ENCODE measurements around the gene MPG.

The MPG gene

DNA sequence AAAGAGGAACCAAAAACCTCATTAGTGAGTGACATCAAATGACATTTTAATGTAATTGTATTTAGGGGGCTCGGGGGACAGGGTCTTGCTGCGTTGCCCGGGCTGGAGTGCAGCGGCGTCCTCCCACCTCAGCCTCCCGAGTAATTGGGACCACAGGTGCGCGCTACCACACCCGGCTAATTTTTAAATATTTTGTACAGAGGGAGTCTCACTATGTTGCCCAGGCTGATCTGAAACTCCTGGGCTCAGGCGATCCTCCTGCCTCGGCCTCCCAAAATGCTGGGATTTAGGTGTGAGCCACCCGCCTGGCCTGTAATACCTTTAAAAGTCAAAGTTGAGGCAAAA, 23.8 kb upstream of the MPG start:
- Histone ChIP-seq H3K4me3 (ENCODE audit: low read length) (peak overlapping the region; percentile 60), H3K4me1 (ENCODE audit: control insufficient read depth, insufficient read depth, low read length) (peaks cover 14% of the 10 kb centered on the region), H3K9me3 (ENCODE audit: control insufficient read depth, low read length) (no peaks in the 10 kb centered on the region), H3K27me3 (ENCODE audit: control insufficient read depth, insufficient read depth, low read length) (no peaks in the 10 kb centered on the region), H3K36me3 (ENCODE audit: control insufficient read depth, insufficient read depth, low read length) (peaks cover 13% of the 10 kb centered on the region), H3K9ac (ENCODE audit: low read length) (peak overlapping the region; percentile 80)

DNA sequence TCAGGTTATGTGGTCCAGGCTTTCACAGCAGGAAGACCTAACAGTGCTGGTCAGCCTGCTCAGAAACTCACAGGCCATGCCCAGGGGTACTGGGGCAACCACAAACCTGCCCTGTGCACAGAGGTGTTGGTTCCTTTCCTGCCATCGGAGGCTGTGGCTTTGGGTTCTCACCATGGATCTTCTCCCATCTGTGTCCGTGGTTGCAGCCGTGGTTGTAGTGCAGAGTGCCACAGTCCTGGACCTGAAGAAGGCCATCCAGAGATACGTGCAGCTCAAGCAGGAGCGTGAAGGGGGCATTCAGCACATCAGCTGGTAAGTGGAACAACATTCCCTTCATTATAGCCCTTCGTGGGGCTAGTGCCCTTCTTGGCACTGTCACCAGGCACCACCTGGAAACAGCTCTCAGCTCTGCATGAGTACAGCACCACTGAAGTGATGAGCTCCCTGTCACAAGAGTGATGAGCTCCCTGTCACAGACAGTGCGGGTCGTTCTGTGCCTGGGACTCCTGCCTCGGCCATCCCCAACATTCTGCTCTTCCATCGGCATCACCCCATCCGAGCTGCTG, 22.4 kb upstream of the MPG start:
- Histone ChIP-seq H3K36me3 (ENCODE audit: control insufficient read depth, insufficient read depth, low read length) (peaks cover 13% of the 10 kb centered on the region), H3K9ac (ENCODE audit: low read length) (no peak overlapping the region)

DNA sequence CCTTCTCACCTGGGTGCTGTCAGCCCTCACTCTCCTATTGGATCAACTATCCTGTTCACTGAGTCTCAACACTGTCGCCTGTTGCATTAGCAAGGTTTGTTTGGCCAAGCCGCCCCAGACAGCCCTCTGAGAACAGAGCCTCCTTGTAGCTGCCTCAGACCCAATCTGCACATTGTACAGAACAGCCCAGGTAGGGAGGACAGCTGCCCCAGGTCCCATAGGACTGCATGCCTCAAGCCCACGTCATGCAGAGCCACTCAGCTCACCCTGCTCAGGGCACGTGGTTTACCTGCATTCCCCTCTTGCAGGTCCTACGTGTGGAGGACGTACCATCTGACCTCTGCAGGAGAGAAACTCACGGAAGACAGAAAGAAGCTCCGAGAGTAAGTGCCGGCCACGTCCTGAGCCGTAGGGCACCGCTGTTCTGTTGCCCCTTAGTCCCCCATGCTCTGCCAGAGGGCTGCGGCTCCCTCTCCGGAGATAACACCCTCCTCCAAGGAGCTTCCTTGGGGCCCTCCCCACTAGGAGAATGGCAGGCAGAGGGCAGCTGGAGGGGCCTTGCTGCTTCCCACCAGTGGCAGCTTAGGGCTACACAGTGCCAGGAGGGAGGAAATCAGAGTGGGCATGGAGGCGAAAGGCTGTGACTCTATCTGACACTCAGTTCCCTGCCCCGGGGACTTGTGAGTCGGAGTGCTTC, 21.6 kb upstream of the MPG start:
- Histone ChIP-seq H3K9ac (ENCODE audit: low read length) (no peak overlapping the region), H3K4me3 (ENCODE audit: low read length) (no peak overlapping the region), H3K9me3 (ENCODE audit: control insufficient read depth, low read length) (no peaks in the 10 kb centered on the region), H3K4me1 (ENCODE audit: control insufficient read depth, insufficient read depth, low read length) (peaks cover 7% of the 10 kb centered on the region), H3K27me3 (ENCODE audit: control insufficient read depth, insufficient read depth, low read length) (no peaks in the 10 kb centered on the region), H3K36me3 (ENCODE audit: control insufficient read depth, insufficient read depth, low read length) (peaks cover 13% of the 10 kb centered on the region)

More for the DNA sequence above, 22.4 kb upstream of the MPG start:
- H3K9me3 ChIP-seq (ENCODE audit: control insufficient read depth, low read length): no peaks in the 10 kb centered on the region
- peaks cover 14% of the 10 kb centered on the region for H3K4me1 ChIP-seq (ENCODE audit: control insufficient read depth, insufficient read depth, low read length)
- H3K27me3 ChIP-seq (ENCODE audit: control insufficient read depth, insufficient read depth, low read length): no peaks in the 10 kb centered on the region
- no peak overlapping the region for H3K4me3 ChIP-seq (ENCODE audit: low read length)

DNA sequence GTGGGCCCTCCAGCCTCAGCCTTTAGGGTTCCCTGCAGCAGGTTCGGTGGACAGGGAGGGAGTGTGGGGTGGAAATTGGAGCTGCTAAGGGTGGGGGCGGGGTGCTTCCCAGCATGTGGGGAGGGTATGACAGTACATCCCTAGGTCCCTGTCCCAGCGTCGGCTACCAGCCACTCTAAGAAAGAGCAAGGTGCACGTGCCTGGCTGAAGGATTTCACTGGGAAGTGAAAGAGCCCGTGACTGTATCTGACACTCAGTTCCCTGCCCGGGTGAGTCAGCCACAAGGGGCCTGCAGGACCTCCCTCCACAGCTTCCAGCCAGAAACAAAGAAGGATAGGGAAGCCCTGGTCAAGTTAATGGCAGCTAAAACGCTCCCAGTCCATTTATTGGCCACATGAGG, 20.3 kb upstream of the MPG start:
- no peak overlapping the region for H3K4me3 ChIP-seq (ENCODE audit: low read length)
- H3K27me3 ChIP-seq (ENCODE audit: control insufficient read depth, insufficient read depth, low read length): no peaks in the 10 kb centered on the region
- H3K36me3 ChIP-seq (ENCODE audit: control insufficient read depth, insufficient read depth, low read length): peaks cover 13% of the 10 kb centered on the region
- H3K4me1 ChIP-seq (ENCODE audit: control insufficient read depth, insufficient read depth, low read length): peaks cover 5% of the 10 kb centered on the region
- no peak overlapping the region for H3K9ac ChIP-seq (ENCODE audit: low read length)
- no peaks in the 10 kb centered on the region for H3K9me3 ChIP-seq (ENCODE audit: control insufficient read depth, low read length)

DNA sequence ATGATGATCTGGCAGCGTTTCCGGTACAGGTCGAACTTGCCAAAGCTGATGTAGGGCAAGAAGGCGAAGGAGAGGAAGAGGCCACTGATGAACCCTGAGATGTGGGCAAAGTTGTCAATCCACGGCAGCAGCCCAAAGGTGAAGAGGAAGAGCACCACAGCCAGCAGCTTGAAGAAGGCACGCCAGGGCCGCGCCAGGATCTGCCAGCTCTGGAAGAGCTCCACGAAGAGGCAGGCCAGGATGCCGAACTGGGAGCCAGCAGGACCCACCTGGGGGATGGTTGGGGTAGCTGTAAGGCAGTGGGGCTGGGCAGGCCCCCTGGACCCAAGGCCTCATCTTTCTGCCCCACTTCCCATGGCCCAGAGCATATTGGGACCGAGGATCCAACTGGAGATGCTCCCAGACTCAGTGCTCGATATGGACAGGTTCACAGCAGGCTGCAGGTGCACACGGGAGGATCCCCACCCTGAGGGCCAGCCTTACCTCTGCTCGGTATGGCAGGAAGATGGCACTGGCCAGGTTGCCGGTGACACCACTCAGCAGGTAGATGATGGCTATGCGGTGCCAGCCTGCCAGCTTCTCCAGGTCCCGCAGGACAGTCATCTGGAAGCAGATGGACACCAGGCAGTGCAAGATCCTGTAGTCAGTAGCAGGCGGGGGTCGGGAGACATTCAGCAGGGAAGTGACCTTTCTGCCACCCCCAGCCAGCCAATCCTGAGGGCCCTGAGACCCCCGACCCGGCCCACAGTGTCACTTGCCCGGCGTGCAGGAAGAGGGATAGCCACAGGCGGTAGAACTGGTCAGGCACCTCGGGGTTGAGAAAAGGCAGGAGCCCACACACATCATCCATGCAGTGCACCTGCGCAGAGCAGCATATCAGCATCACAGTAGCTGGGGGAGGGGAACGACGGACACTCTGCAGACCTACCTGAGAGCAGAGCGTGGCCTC, 19.3 kb upstream of the MPG start:
- H3K9ac ChIP-seq (ENCODE audit: low read length): no peak overlapping the region
- no peaks in the 10 kb centered on the region for H3K27me3 ChIP-seq (ENCODE audit: control insufficient read depth, insufficient read depth, low read length)
- H3K9me3 ChIP-seq (ENCODE audit: control insufficient read depth, low read length): no peaks in the 10 kb centered on the region
- H3K36me3 ChIP-seq (ENCODE audit: control insufficient read depth, insufficient read depth, low read length): peaks cover 13% of the 10 kb centered on the region
- H3K4me1 ChIP-seq (ENCODE audit: control insufficient read depth, insufficient read depth, low read length): peaks cover 5% of the 10 kb centered on the region
- H3K4me3 ChIP-seq (ENCODE audit: low read length): no peak overlapping the region

DNA sequence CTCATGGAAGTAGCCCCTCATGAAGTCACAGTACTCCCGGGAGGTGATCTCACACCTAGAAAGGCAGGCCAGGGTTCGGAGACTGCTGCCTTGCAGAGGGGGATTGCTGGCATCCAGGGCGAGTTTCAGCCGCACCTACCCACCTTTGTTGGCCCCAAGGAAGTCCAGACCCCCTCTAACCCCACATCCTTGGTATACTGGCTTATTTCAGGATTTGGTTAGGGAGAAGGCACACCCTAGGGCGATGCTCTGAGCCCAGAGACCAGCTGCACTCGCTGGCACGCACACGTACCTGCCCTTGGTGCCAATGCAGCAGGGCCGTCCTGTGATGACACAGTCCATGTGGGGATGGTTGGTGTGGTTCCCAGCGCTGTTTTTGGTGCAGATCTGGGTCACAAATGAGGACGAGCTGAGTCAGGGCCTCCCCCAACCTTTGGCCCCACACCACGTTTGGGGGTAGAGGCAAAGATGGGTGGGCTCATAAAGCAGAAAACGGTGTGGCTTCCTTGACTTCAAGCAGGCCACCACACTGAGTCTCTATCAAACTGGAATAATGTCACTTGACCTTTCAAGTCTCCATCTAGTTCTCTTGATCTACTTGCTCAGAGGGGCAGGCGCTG, 18.5 kb upstream of the MPG start:
- Histone ChIP-seq H3K4me3 (ENCODE audit: low read length) (no peak overlapping the region), H3K36me3 (ENCODE audit: control insufficient read depth, insufficient read depth, low read length) (peaks cover 13% of the 10 kb centered on the region), H3K27me3 (ENCODE audit: control insufficient read depth, insufficient read depth, low read length) (no peaks in the 10 kb centered on the region), H3K4me1 (ENCODE audit: control insufficient read depth, insufficient read depth, low read length) (no peaks in the 10 kb centered on the region), H3K9ac (ENCODE audit: low read length) (no peak overlapping the region), H3K9me3 (ENCODE audit: control insufficient read depth, low read length) (no peaks in the 10 kb centered on the region)

DNA sequence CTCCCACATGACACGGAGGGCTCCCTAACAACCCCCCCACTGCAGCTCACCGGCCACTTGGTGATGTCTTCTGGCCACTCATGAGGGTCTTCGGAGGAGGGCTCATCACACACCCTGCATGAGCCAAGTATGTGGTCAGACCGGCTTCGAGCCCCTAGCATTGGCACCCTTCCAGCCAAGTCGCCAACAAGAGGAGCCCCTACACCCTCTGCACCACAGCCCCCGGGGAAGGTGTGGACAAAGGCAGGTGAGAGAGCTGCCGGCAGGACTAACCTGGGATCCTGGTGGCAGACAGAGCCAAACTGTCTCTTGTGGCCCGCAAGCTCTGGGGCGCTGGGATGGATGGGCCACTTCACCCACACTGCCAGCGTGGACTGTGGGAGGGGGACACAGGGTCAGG, 17.9 kb upstream of the MPG start:
- peaks cover 13% of the 10 kb centered on the region for H3K36me3 ChIP-seq (ENCODE audit: control insufficient read depth, insufficient read depth, low read length)

DNA sequence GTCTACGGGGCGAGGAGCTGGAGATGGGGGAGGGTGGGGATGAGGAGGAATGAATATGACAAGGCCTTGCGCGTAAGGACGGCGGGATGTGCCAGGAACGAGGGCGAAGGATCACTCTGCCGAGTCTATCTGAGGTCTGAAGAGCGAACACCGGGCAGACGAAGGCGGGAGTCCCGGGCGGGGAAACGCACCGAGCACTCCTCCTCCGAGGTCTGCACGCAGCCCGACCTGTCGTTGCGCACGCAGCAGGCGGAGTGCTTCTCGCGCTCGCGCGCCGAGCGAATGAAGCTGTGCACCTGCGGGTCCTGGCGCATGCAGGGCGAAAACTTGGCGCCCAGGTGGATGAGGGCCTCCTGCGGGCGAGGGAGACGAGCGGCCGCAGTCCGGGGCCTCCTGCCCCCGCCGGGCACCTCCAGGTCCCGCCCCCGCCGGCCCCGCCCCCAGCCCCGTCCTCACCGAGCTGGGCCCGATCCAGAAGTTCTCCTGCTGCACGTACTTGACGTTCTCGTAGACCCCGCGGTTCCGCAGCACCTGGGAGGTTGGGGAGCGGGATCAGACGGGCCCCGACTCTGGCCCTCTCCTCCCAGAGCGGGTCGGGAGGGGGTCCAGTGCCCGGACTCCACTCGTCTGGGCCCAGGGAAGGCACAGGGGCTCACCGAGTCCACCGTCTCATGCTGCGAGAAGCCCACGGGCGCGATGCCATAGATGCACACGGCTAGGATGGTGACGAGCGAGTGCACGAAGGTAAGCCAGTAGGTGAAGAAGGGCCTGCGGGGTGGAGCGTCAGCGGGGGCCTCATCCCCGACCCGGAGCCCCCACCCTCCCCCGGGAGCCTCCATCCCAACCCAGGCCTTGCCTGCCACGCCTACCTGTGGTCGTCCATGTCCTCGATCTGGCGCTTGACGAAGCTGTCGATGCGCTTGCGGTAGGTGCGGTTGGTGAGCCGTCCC, 16.8 kb upstream of the MPG start:
- Histone ChIP-seq H3K9me3 (ENCODE audit: control insufficient read depth, low read length) (no peaks in the 10 kb centered on the region), H3K4me1 (ENCODE audit: control insufficient read depth, insufficient read depth, low read length) (peaks cover 8% of the 10 kb centered on the region), H3K36me3 (ENCODE audit: control insufficient read depth, insufficient read depth, low read length) (peaks cover 7% of the 10 kb centered on the region), H3K9ac (ENCODE audit: low read length) (no peak overlapping the region), H3K27me3 (ENCODE audit: control insufficient read depth, insufficient read depth, low read length) (no peaks in the 10 kb centered on the region), H3K4me3 (ENCODE audit: low read length) (no peak overlapping the region)

More for the DNA sequence above, 17.9 kb upstream of the MPG start:
- Histone ChIP-seq H3K9me3 (ENCODE audit: control insufficient read depth, low read length) (no peaks in the 10 kb centered on the region), H3K4me3 (ENCODE audit: low read length) (no peak overlapping the region), H3K27me3 (ENCODE audit: control insufficient read depth, insufficient read depth, low read length) (no peaks in the 10 kb centered on the region), H3K4me1 (ENCODE audit: control insufficient read depth, insufficient read depth, low read length) (no peaks in the 10 kb centered on the region), H3K9ac (ENCODE audit: low read length) (no peak overlapping the region)

DNA sequence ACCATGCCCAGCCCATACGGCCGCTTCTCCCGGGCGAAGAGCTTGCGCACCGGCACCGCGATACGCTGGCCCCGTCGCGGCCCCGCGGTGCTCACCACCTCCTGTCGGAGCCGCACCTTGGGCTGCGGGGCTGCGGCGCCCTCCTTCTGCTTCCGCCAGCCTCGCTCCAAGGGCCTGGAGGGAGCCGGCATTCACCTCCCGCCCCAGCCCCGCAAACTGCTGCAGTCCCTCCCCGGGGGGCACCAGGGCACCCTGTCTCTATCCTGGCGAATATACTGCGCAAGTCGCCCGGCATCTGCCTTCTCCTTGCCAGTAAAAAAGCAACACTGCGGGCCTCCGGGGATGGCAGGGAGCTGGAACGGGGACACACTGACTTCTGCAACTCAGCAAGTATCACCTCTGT, 16.1 kb upstream of the MPG start:
- Histone ChIP-seq H3K9ac (ENCODE audit: low read length) (no peak overlapping the region), H3K36me3 (ENCODE audit: control insufficient read depth, insufficient read depth, low read length) (peaks cover under 1% of the 10 kb centered on the region), H3K4me3 (ENCODE audit: low read length) (no peak overlapping the region), H3K4me1 (ENCODE audit: control insufficient read depth, insufficient read depth, low read length) (peaks cover 8% of the 10 kb centered on the region), H3K27me3 (ENCODE audit: control insufficient read depth, insufficient read depth, low read length) (no peaks in the 10 kb centered on the region), H3K9me3 (ENCODE audit: control insufficient read depth, low read length) (no peaks in the 10 kb centered on the region)

DNA sequence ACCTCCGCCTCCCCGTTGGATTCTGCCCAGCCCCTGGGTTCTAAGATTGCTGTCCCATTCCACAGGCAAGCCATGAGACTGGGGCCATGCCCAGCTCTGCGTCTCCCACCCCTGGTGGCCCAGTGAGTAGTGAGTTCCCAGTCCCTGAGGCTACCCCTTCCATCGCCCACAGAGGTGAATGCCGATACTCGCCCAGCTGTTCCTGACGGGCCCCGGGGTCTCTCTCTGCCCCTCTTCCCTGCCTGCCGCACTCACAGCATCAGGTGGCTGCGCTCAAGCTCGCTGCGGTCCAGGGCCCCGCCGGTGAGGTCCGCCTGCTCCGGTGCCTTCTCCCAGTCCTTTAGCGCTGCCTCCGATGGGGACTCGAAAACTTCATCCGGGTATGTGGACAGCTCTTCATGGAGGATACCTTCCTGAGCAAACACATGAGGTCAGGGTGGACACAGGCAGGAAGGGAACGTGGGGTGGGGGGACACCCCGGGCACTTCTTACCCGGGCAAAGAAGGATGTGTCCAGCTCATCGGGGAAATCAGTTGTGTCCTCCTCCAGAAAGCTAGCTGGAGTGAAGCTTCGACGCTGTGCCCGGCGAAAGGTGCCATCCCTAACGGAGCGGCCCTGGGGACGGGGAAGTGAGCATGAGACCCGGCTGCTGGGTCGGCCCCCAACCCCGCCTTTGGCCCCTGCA, 15.6 kb upstream of the MPG start:
- Histone ChIP-seq H3K4me3 (ENCODE audit: low read length) (no peak overlapping the region), H3K4me1 (ENCODE audit: control insufficient read depth, insufficient read depth, low read length) (peaks cover 8% of the 10 kb centered on the region), H3K9me3 (ENCODE audit: control insufficient read depth, low read length) (no peaks in the 10 kb centered on the region), H3K36me3 (ENCODE audit: control insufficient read depth, insufficient read depth, low read length) (no peaks in the 10 kb centered on the region), H3K27me3 (ENCODE audit: control insufficient read depth, insufficient read depth, low read length) (no peaks in the 10 kb centered on the region), H3K9ac (ENCODE audit: low read length) (no peak overlapping the region)

DNA sequence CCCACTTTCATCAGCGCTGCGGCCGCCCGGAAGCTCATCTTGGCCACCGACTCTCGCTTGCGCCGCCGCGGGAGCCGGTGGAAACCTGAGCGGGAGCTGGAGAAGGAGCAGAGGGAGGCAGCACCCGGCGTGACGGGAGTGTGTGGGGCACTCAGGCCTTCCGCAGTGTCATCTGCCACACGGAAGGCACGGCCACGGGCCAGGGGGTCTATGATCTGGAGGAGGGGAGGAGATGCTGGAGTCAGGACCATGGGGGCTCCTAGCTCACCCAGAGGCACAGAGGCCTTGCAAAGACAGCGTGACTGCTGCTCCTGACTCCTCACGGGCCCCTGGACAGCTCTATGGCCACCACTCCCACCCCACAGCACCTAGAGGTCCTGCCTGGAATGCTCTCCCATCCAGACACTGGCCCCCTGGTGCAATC, 15.0 kb upstream of the MPG start:
- no peak overlapping the region for H3K9ac ChIP-seq (ENCODE audit: low read length)
- no peak overlapping the region for H3K4me3 ChIP-seq (ENCODE audit: low read length)
- no peaks in the 10 kb centered on the region for H3K9me3 ChIP-seq (ENCODE audit: control insufficient read depth, low read length)
- peaks cover 8% of the 10 kb centered on the region for H3K4me1 ChIP-seq (ENCODE audit: control insufficient read depth, insufficient read depth, low read length)
- no peaks in the 10 kb centered on the region for H3K36me3 ChIP-seq (ENCODE audit: control insufficient read depth, insufficient read depth, low read length)
- H3K27me3 ChIP-seq (ENCODE audit: control insufficient read depth, insufficient read depth, low read length): no peaks in the 10 kb centered on the region
